ENCODE data around the gene RMND5B. TPM values are rescaled to one million over a fixed set of nuclear protein-coding genes. Genes with fewer than 3 reads are reported as not detected.
A peak's percentile ranks its signal among the peaks of the same experiment; 100 is the strongest.

The RMND5B gene
- total and polyA plus RNA-seq, 2 donors (not counting 1 experiment from before 2014, with no cell fraction given) = 46.1 to 52.7 TPM

DNA sequence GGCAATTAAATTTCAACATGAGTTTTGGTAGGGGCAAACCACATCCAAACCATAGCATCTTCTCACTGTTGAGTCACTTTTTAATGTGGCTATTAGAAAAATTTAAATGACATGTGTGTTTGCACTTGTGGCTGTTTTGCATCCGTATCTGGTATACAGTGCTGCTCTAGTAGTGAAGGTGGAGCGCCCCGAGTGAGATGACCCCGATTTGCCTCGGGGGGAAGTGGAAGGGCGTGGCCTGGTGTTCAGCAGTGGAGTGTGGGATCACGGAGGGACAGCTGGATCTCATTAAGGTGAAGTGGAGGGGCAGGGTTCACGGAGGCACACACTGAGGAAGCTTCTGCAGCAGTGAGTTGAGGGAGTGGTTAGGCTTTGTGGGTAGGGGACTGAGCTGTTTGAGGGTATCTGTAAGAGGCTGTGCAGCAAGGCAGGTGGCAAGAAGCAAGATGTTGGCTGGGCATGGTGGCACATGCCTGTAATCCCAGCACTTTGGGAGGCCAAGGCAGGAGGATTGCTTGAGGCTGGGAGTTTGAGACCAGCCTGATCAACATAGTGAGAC lies 62.5 kb downstream of the RMND5B start:
- H3K4me3 Mint-ChIP-seq = no peak overlapping the region
- Histone ChIP-seq H3K4me1 (ENCODE audit: control insufficient read depth in 2 of 2, insufficient read depth in 2 of 2, low read length in 2 of 2) (no peaks in the 10 kb centered on the region), H3K4me2 (replicated peaks; ENCODE audit: low read depth, low read length, poor library complexity, severe bottlenecking) (no peak overlapping the region), H2AFZ (ENCODE audit: insufficient read depth, low read depth, low read length, poor library complexity, severe bottlenecking) (no peak overlapping the region), H3K27ac (ENCODE audit: low read length in 2 of 2) (no peak overlapping the region), H3K36me3 (replicated peaks in 1 of 2; ENCODE audit: control extremely low read depth in 1 of 2, control insufficient read depth in 1 of 2, extremely low read depth in 1 of 2, insufficient read depth in 2 of 2, low read length in 1 of 2) (no peaks in the 10 kb centered on the region), H3K9me3 (ENCODE audit: control extremely low read depth in 1 of 3, control insufficient read depth in 2 of 3, insufficient read depth in 1 of 3, low read length in 2 of 3) (no peaks in the 10 kb centered on the region), H4K20me1 (ENCODE audit: control insufficient read depth, insufficient read depth, low read length, poor library complexity, severe bottlenecking) (no peaks in the 10 kb centered on the region), H3K9ac (ENCODE audit: low read length) (no peak overlapping the region), H3K4me3 (ENCODE audit: control extremely low read depth in 1 of 5, extremely low read depth in 1 of 5, insufficient read depth in 1 of 5, low read depth in 2 of 5, low read length in 4 of 5) (no peak overlapping the region), H3K79me2 (ENCODE audit: control insufficient read depth, insufficient read depth, low read length) (no peaks in the 10 kb centered on the region), H3K27me3 (replicated peaks in 1 of 4; ENCODE audit: control extremely low read depth in 1 of 4, control insufficient read depth in 3 of 4, insufficient read depth in 4 of 4, low read length in 3 of 4) (peaks cover 0 to 18% (median 5%) of the 10 kb centered on the region in 4 experiments)
- WGBS (ENCODE audit: insufficient coverage) = 53% methylated on average over 7 of the region's 8 CpGs
- ATAC-seq (ENCODE audit: low read depth) (no peak), DNase-seq (no peak)
- H3K27me3 Mint-ChIP-seq = peaks cover 36% of the 10 kb centered on the region
- POLR2A ChIA-PET = no interaction called here
- H3K4me1 Mint-ChIP-seq = no peaks in the 10 kb centered on the region
- CTCF ChIA-PET = no interaction called here
- intact Hi-C loops (cut with micrococcal nuclease) = no loop called here
- peak overlapping the region; percentile 4 for H3K27ac Mint-ChIP-seq
- TF ChIP-seq CTCF (IDR thresholded peaks at IDR 0.05) (no peak), EZH2 (IDR thresholded peaks at IDR 0.05; ENCODE audit: borderline replicate concordance, insufficient read depth, low read depth, low read length, poor library complexity, severe bottlenecking) (no peak)
- no peaks in the 10 kb centered on the region for H3K9me3 Mint-ChIP-seq (ENCODE audit: insufficient read depth)

GRCh38 chr5:178194026-178194425 lies 63.2 kb downstream of the RMND5B start:
- Mint-ChIP-seq H3K27ac (no peak overlapping the region), H3K4me3 (no peak overlapping the region), H3K9me3 (ENCODE audit: insufficient read depth) (no peaks in the 10 kb centered on the region), H3K27me3 (peaks cover 29% of the 10 kb centered on the region), H3K4me1 (no peaks in the 10 kb centered on the region)
- intact Hi-C loops (cut with micrococcal nuclease) = no loop called here
- Histone ChIP-seq H3K79me2 (ENCODE audit: control insufficient read depth, insufficient read depth, low read length) (no peaks in the 10 kb centered on the region), H3K27ac (ENCODE audit: low read length in 2 of 2) (no peak overlapping the region), H3K9ac (ENCODE audit: low read length) (no peak overlapping the region), H3K9me3 (ENCODE audit: control extremely low read depth in 1 of 3, control insufficient read depth in 2 of 3, insufficient read depth in 1 of 3, low read length in 2 of 3) (no peaks in the 10 kb centered on the region), H3K4me2 (replicated peaks; ENCODE audit: low read depth, low read length, poor library complexity, severe bottlenecking) (no peak overlapping the region), H3K4me3 (ENCODE audit: control extremely low read depth in 1 of 5, extremely low read depth in 1 of 5, insufficient read depth in 1 of 5, low read depth in 2 of 5, low read length in 4 of 5) (no peak overlapping the region), H3K4me1 (ENCODE audit: control insufficient read depth in 2 of 2, insufficient read depth in 2 of 2, low read length in 2 of 2) (no peaks in the 10 kb centered on the region), H3K27me3 (replicated peaks in 1 of 4; ENCODE audit: control extremely low read depth in 1 of 4, control insufficient read depth in 3 of 4, insufficient read depth in 4 of 4, low read length in 3 of 4) (peaks cover 0 to 18% (median 5%) of the 10 kb centered on the region in 4 experiments), H2AFZ (ENCODE audit: insufficient read depth, low read depth, low read length, poor library complexity, severe bottlenecking) (no peak overlapping the region), H4K20me1 (ENCODE audit: control insufficient read depth, insufficient read depth, low read length, poor library complexity, severe bottlenecking) (no peaks in the 10 kb centered on the region), H3K36me3 (replicated peaks in 1 of 2; ENCODE audit: control extremely low read depth in 1 of 2, control insufficient read depth in 1 of 2, extremely low read depth in 1 of 2, insufficient read depth in 2 of 2, low read length in 1 of 2) (no peaks in the 10 kb centered on the region)
- POLR2A ChIA-PET = no interaction called here
- TF ChIP-seq EZH2 (IDR thresholded peaks at IDR 0.05; ENCODE audit: borderline replicate concordance, insufficient read depth, low read depth, low read length, poor library complexity, severe bottlenecking) = no peak
- no peak for TF ChIP-seq CTCF (IDR thresholded peaks at IDR 0.05)
- ATAC-seq (ENCODE audit: low read depth) = no peak
- no peak for DNase-seq
- 7% methylated on average over 6 of the region's 7 CpGs for WGBS (ENCODE audit: insufficient coverage)
- CTCF ChIA-PET = no interaction called here
